ENCODE results near the gene CALHM3.
"Not testable (repeated sequence)": the region's sequence is repeated elsewhere in the genome, so short reads cannot be mapped to it uniquely, and the experiment has no call there.

CALHM3 gene, protein sequence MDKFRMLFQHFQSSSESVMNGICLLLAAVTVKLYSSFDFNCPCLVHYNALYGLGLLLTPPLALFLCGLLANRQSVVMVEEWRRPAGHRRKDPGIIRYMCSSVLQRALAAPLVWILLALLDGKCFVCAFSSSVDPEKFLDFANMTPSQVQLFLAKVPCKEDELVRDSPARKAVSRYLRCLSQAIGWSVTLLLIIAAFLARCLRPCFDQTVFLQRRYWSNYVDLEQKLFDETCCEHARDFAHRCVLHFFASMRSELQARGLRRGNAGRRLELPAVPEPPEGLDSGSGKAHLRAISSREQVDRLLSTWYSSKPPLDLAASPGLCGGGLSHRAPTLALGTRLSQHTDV

DNA sequence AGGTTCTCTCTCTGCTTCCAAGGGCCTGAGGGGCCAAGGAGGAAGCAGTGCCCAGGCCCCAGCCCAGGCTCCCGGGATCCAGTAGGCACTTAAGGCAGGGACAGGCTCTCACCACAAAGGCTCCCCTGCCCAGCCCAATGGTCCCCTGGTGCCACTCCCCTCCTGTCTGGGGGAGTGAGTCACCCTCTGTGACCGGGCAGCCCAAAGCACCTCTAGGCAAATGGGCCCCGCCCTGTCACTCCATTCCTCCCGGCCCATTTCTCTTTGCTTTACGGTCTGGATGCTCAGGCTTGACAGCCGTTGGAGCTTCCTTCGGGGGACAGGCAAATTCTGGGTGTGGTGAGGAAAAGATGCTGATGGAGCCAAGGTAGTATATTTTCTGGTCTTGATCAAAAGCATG lies at the start of gene CALHM3:
Gene CALHM3, minus strand, starts transcription at position 106 of the 400 bp plus-strand sequence. CDS start 208 bp downstream, outside the sequence.
- no peak for DNase-seq

DNA sequence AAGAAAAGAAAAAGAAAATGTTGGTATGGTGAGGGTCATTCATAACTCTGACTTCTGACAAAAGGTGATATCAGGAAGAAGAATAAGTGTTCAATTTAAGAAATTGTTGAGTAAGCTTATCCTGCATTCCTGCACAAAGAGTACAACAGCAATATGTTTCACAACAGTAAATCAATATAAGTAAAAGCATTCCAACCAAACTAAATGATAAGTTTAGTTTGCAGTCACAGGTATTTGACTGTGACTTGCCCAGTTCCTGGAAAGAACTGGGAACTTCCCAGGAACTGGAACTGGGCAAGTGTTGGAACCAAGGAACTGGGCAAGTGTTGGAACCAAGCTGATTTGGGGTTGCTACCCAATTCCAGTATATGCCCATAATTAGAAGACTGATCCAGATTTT lies 49.5 kb upstream of the CALHM3 start:
- DNase-seq: no peak

DNA sequence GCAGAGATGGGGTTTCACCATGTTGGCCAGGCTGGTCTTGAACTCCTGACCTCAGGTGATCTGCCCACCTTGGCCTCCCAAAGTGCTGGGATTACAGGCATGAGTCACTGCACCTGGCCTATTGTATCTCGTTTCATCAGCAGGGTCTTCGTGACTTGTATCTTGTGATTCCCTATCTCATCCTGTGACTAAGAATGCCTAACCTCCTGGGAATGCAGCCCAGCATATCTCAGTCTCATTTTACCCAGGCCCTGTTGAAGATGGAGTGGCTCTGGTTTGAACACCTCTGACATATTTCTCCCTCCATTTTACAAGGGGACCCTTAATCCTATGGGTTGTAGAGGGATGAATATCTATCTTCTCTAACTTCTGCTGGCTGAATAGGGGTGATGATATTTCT lies 48.4 kb upstream of the CALHM3 start:
- not testable (repeated sequence) for DNase-seq

DNA sequence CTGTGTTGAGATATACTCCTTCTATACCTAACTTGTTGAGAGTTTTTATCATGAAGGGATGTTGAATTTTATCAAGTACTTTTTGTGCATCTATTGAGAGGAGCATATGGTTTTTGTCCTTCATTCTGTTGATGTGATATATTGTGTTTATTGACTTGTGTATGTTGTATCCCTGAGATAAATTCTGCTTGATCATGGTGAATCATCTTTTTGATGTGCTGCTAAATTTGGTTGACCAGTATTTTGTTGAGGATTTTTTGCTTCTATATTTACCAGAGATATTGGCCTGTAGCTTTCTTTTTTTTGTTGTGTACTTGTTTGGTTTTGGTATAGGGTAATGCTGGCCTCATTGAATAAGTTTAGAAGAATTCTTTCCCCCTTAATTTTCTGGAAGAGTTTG lies 46.9 kb upstream of the CALHM3 start:
- no peak for DNase-seq

DNA sequence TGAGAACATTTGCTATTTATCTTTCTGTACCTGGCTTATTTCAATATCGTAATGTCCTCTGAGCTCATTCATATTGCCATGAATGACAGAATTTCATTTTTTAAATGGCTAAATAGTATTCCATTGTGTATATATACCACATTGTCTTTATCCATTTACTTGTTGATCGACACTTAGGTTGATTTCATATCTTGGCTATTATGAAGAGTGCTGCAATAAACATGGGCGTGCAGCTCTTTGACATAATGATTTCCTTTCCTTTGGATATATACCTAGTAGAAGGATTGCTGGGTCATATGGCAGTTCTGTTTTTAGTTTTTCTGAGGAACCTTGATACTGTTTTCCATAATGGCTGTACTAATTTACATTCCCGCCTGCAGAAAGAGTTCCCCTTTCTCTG lies 44.6 kb upstream of the CALHM3 start:
- no peak for DNase-seq

DNA sequence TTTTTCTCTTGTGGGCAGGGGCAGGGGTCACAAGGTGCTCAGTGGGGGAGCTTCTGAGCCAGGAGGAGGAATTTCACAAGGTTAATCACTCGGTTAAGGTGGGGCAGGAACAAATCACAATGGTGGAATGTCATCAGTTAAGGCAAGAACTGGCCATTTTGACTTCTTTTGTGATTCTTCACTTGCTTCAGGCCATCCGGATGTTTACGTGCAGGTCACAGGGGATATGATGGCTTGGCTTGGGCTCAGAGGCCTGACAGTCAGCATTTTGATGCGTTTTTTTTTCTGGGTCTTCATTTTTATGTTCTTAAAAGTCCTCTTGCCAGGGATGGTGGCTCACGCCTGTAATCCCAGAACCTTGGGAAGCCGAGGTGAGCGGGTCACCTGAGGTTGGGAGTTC lies 43.0 kb upstream of the CALHM3 start:
- DNase-seq: not testable (repeated sequence)

DNA sequence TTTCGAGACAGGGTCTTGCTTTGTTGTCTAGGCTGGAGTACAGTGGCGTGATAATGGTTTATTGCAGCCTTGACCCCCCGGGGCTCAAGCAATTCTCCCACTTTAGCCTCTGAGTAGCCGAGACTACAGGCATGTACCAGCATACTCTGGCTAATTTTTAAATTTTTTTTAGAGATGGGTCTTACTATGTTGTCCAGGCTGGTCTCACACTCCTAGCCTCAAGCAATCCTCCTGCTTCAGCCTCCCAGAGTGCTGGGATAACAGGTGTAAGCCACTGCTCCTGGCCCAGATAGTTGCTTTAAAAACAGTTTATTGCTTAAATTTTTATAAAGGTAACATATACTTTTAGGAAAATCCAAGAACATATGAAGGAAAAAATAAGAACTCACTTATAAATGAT lies 40.8 kb upstream of the CALHM3 start:
- no peak for DNase-seq

DNA sequence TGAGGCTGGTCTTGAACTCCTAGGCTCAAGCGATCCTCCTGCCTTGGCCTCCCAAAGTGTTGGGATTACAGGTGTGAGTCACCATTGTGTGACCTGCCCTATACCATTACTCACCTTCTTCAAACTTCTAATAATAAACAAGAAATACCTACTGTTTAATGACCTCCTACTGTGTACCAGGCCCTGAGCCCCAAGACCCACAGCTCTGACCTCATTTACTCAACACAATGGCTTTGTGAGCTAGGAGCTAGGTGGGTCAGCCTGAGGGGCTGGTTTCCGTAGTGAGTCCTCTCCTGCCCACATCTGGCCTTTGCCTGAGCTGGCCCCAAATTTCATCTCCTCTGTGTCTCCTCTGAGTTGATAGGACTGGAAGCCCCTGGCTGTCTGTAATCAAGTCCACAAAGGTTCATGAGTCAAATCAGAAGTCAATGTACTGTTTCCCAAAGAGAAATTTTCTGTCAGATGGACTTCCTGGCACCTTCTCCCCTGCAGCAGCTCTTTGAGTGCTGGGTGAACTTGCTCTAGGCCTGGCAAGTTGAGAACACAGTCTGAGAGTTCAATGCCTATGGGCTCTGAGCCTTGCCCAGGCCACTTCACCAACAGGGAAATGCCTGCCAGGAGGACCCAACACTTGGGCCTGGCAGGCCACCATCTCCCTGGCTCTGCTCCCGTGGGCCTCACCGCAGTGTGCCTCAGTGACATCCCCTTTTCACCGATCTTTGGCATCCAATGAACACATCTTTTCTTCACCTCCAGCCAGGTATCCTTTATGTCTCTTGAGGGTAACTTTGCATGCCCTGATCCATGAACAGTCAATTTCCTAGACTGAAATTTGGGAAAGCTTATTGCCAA lies 38.4 kb upstream of the CALHM3 start:
- DNase-seq: no peak

DNA sequence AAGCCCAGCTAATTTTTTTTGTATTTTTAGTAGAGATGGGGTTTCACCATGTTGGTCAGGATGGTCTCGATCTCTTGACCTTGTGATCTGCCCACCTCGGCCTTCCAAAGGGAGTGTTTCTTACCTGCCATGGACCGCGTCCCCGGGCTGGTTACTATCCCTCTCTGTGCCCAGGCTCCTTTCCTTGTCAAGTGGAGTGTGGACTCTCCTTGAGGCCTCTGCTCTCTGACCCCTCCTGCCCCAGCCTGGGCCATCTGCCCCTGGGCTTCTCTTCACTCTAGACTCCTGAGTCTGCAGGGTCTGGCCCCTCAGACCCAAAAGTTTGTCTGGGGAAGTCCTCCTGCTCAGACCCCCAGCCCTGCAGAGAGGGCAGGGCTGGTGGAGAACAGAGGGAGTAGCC lies 35.2 kb upstream of the CALHM3 start:
- DNase-seq: no peak

DNA sequence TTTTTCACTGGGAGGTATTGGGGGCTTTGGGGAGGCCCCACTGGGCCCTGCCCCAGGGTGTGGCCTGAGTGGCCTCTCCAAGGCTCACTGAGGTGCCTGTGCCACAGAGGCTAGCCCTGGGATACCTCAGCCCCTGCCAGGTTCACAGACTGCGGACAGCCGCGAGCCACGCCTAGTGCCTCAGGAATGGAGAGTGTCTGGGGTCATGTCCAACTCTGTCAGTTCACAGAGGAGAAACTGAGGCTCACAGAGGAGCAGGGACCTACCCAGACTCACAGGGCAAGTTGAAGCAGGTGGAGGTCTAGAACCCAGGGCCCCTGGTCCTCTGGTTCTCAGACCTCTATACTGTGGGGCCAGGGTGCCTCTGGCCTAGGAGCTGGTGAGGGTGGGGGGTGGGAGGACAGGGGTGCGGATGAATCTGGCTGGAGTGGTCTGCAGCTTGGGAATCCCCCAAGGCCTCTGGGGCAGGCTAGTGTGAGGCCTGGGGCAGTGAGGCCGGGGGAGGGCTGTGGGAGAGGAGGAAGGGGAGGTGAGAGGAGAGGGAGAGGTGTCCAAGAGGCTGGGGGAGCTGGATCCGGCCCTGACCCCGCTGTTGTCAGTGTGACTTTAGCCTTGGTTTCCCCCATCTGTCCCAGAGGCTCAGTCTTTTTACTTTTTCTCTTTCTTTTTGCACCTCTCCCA lies 34.5 kb upstream of the CALHM3 start:
- no peak for DNase-seq

DNA sequence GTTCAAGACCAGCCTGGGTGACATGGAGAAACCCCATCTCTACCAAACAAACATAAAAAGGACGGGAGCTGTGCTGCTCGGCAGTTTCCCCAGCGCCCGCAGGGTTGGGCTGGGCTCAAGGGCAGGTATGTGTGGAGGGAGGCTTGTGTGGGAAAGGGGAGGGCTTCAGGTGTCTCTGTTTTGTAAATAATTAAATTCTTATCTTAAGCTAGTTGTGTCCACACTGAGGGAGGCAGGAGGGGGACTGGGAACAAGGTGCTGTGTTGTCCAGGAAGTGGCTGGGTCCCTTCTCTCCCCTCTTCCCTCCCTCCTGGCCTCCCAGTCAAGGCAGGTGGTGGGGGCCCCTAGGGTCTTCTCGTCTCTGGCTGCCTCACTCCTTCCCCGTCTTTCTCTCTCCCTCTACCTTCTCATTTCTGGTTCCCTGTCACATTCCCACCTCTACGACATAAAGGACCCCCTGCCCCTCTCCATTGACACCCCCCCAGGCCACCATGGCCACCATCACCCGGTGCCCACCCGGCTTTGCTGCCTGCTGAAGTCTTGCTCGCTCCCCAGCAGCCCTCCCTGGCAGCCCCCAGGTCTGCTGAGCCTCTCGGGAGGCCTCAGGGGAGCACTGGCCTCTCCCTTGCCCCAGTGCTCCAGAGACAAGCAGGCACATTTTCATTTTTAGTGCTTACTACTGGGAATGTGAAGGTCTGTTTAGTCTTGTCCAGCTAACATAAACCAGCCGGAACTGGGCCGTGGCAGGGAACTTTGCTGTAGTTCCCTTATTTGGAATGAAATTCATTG lies 33.7 kb upstream of the CALHM3 start:
- no peak for DNase-seq

DNA sequence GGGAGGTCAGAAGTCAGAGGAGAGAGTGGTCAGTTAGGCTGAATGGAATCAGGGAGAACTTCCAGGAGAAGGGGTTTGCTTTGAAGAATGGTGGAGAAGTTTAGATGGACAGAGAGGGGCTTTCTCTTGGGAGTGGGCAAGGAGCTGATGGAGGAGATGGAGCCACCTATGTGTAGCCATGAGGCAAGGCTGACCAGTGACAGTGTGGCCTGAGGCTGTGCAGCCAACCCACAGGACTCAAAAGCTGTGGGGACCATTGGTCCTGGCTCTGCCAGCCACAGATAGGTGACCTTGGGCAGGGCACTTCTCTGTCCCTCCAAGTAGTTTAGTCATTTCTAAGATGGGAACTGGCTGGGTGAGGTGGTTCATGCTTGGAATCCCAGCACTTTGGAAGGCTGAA lies 33.1 kb upstream of the CALHM3 start:
- DNase-seq: no peak

DNA sequence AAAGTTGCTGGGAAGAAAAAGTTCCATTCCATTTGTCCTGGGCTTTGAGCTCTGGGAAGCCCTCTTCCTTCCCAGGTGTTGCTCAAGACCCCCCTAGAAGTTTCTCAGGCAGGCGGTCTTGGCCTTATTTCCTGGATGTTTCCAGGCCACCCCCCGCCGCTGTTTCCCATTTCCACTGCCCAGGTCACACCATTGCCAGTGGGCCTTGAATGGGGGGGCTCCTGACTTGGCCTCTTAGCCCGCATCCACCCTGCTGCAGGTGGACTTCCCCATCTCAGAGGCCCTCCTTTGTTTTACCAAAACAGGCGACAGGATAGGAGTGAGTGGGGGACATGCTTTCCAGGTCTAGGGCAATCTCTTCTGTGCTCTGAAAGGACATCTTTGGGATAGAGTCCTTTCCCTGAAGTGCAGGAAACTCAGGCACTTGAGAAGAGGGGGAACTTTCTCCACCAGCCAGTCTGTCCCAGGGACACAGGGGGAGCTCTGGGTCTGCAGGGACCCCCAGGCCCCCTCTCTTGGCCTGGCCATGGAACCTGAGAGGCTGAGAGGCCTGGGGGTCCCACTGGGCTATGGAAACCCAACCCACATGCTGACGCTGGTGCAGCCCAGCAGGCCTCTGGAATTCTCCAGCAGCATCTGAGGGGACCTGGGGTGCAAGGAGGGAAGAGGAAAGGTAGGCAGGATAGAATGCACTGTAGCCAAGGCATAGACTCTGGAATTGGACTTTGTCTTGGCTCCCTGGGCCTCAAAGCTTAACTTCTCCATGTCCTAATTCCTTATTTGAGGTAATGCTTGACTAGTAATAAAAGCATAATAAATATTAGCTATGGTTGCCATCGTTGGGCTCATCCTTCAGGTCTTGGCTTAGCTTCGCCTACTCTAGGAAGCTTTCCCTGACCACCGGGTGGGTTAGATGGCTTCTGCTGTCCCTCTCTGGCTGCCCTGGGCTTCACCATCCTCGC lies 32.0 kb upstream of the CALHM3 start:
- DNase-seq: no peak

DNA sequence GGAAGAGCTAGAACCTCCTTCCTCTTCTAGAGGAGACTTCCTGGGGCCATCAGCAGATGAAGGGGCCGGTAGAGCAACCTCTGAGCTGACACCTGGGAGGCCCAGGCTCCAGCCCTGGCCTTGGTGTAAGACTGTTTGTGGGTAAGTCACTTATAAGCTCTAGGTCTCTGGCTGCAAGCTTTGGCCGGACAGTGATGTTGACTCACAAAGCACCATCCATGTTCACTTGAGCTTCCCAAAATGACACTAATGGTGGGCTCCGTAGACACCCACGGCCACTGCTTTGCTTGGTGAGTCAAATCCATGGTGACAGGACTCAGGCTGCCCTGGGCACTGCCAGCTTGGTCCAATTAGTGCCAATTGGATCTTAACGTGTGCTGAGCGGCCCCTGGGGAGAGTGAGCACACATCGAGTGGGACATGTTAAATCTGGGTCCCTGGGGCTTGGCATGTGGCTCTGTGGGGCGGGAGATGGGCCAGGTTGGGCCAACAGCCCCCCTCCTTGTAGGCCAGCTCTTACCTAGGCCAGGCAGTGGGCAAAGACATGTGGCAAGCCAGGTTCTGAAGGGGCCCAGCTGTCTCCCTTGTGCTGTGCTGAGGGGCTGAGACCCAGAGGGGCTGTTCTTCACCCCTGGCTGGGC lies 31.1 kb upstream of the CALHM3 start:
- DNase-seq: no peak

DNA sequence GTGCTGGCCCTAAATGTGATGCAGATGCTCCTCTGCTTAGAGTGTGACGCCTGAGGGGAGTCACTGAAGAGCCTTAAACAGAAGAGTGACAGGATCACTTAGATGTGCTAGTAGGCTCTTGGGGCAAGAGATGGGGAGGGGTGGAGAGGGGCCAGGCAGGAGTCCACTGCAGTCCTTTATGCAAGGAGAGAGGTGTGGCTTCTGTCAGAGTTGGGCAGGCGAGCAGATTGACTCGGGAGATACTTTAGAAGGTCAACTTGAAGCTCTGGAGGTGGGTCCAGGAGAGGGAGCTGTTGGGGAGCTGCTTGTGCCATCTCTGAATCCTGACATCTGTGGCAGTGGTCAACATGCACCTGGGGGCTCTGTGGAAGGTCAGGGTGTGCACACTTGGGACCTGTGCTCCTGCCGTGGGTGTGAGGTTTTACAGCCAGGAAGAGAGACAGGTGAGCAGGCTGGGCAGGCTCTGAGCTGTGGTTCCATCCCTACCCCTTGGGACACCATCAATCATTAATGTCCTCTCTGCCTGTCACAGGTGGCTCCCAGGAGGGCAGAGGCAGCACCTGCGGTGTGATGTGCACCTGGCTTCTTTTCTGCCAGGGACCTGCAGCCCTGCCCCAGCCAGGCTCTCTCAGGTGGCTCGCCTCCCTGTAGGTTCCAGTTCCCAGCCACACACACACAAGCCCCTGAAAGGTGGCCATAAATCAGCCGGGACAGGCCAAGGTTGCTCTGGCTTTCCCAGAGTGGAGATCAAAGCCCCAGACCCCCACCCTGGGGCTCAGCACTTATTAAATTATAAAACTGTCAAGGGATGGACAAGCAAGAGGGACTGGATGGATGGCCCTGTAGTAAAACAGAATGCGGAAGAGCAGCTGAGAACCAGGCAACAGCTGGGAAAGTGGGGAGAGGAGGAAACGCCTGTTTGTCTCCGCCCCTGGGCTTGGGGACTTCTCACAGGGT lies 28.5 kb upstream of the CALHM3 start:
- DNase-seq: no peak

DNA sequence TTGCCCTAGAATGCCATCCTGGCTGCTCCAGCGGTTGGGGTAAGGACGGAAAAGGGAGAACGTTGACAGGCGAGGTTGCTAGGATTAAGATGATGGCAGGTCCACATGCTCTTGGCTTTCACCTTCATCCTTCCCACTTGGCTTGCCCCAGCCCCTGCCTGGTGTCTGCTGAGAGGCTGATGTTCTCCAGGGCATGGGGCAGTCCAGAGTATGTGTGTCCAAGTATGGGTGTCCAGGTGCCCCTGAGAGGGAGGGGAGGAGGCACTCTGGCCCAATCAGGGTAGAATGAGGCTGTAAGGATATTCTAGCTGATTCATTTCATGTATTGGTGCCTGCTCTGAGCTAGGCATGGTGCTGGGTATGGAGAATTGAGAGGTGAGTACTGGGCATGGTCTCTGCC lies 27.0 kb upstream of the CALHM3 start:
- DNase-seq: no peak

DNA sequence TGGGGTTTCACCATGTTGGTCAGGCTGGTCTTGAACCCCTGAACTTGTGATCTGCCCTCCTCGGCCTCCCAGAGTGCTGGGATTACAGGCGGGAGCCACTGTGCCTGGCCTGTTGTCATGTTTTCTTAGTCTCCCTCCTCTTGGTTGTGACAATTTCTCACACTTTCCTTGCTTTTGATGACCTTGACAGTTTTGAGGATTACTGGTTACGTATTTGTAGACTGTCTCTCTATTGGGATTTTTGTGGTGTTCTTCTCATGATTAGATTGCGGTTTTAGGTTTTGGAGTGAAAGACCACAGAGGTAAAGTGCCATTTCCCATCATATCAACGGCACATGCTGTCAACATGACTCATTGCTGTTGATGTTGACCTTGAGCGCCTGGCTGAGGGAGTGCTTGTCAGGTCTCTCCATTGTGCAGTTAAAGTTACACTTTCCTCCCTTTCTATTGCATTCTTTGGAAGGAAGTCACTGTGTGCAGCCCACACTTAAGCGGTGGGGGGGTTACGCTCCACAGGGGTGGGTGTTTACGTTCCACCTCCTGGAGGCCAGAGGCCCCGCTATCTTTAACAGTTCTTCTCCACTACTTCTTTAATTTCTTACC lies 25.2 kb upstream of the CALHM3 start:
- peak; percentile 57 for DNase-seq

DNA sequence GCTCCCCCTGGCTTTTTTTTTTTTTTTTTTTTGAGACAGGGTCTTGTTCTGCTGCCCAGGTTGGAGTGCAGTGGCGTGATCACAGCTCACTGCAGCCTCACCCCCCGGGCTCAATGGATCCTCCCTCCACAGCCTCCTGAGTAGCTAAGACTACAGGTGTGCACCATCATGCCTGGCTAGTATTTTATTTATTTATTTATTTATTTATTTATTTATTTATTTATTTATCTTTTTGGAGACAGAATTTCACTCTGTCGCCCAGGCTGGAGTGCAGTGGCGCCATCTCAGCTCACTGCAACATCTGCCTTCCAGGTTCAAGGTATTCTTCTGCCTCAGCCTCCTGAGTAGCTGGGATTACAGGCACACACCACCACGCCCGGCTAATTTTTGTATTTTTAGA lies 24.7 kb upstream of the CALHM3 start:
- not testable (repeated sequence) for DNase-seq
